ENCODE data around the gene KRT74. TPM values are rescaled to one million over a fixed set of nuclear protein-coding genes. Genes with fewer than 3 reads are reported as not detected.

KRT74 gene
- total RNA-seq, 1 experiment from 2014 or later, result not detected

GRCh38 chr12:52582971-52583456, 9.4 kb upstream of the KRT74 start:
- no peak overlapping the region for H3K27ac Mint-ChIP-seq
- ChIA-PET CTCF (interaction anchor here (0.5 to 6.6 kb wide), 34 partner anchors 10 to 426 kb away, joined by 3 to 50 read pairs (median 4); partner anchors contain the start of gene KRT5), POLR2A (interaction anchor here (0.9 kb wide), 1 partner anchor 287 kb away, joined by 3 read pairs; no protein-coding TSS in a partner anchor)
- peak; percentile 97 for ATAC-seq
- no peaks in the 10 kb centered on the region for H3K27me3 Mint-ChIP-seq (ENCODE audit: low read depth)
- H3K4me3 Mint-ChIP-seq, result no peak overlapping the region; the same call in 1 of the 2 replicates
- DNase-seq (ENCODE audit: low spot score), result peak; percentile 74
- TF ChIP-seq MLX (CRISPR knock-in tag; IDR thresholded peaks at IDR 0.05) (no peak), NFE2L1 (CRISPR knock-in tag; IDR thresholded peaks at IDR 0.05) (no peak), STAT6 (CRISPR knock-in tag; conservative IDR thresholded peaks at IDR 0.05; ENCODE audit: low read depth) (no peak), ATF1 (CRISPR knock-in tag; IDR thresholded peaks at IDR 0.05) (no peak), IRF1 (CRISPR knock-in tag; IDR thresholded peaks at IDR 0.05) (no peak), CREB1 (CRISPR knock-in tag; IDR thresholded peaks at IDR 0.05) (no peak), ARID4B (CRISPR knock-in tag; IDR thresholded peaks at IDR 0.05; ENCODE audit: borderline replicate concordance) (no peak)
- peaks cover 6% of the 10 kb centered on the region for H3K4me1 Mint-ChIP-seq
- H3K36me3 Mint-ChIP-seq, result no peaks in the 10 kb centered on the region
- H3K9me3 Mint-ChIP-seq, result no peaks in the 10 kb centered on the region

- no peak for DNase-seq (ENCODE audit: low spot score)
- Mint-ChIP-seq H3K4me3 (no peak overlapping the region; the same call in 1 of the 2 replicates), H3K9me3 (no peaks in the 10 kb centered on the region), H3K27me3 (ENCODE audit: low read depth) (no peaks in the 10 kb centered on the region), H3K4me1 (peaks cover 6% of the 10 kb centered on the region), H3K27ac (no peak overlapping the region), H3K36me3 (no peaks in the 10 kb centered on the region)
- ChIA-PET POLR2A (no interaction called here), CTCF (interaction anchor here (0.5 to 6.6 kb wide), 31 partner anchors 10 to 426 kb away, joined by 3 to 50 read pairs (median 4); partner anchors contain the start of gene KRT5)
- peak; percentile 8 for ATAC-seq
- no peak for TF ChIP-seq ELF4 (CRISPR knock-in tag; IDR thresholded peaks at IDR 0.05; ENCODE audit: low read depth)
- no peak for TF ChIP-seq ZNF121 (CRISPR knock-in tag; IDR thresholded peaks at IDR 0.05)
- TF ChIP-seq AR (CRISPR knock-in tag; IDR thresholded peaks at IDR 0.05), result no peak
- TF ChIP-seq ZBTB21 (CRISPR knock-in tag; IDR thresholded peaks at IDR 0.05; ENCODE audit: borderline replicate concordance), result no peak
- TF ChIP-seq NR1H2 (CRISPR knock-in tag; IDR thresholded peaks at IDR 0.05), result no peak
- no peak for TF ChIP-seq CDX4 (CRISPR knock-in tag; IDR thresholded peaks at IDR 0.05; ENCODE audit: borderline replicate concordance)
- no peak for TF ChIP-seq ATF3 (CRISPR knock-in tag; conservative IDR thresholded peaks at IDR 0.05)
- no peak for TF ChIP-seq ARID4B (CRISPR knock-in tag; IDR thresholded peaks at IDR 0.05; ENCODE audit: borderline replicate concordance)
Observed at GRCh38 chr12:52582486-52582885, 8.8 kb upstream of the KRT74 start.
